ENCODE results near the gene METTL5.
"Not testable (repeated sequence)": the region's sequence is repeated elsewhere in the genome, so short reads cannot be mapped to it uniquely, and the experiment has no call there.

METTL5 gene

DNA sequence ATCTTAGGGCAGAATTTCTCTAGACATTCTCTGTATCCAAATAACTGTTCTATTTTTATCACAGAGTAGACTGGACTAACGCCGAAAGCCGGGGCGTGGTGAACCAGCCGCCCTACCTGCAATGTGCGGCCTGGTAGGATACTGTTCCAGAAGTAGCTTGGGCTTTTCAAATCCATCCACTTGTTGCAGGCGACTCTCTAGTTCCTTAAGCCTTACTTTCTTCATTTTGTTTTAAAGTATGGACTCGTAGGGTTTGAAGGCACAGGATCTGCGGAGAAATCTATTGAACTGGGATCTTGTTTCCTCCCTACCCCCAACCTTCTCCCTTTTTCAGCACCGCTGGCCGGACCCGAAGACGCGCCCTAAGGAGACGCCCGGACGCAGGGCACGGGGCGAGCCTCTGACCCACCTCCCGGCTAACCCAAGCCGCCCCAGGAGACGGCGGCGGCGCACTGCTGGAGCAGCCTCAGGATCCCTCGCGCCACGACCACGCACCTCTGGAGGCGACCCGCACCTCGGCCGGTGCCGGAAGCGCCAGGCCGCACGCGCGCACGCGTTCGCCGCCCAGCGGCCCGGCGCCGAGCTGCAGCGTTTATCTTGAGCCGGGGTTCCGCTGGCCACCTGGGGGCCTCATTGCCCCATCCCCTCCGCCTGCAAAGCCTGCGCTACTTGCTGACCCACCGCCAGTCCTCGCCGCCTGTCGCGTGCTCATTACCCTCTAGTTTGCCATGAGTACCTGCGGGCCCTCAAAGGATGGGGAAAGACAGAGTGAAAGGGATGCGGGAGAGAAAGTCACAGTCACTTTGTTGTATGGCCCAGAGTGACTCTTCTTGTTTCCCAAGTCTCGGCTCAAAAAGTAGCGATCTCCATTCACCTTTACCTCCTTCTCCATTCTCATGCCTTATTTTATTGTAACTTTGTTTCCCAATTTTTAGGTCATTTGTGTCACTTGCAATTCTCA lies at the start of gene METTL5:
Gene METTL5 (minus strand): TSS at position 533 of the 961 bp plus-strand sequence. CDS start 308 bp downstream, at position 225.
- peak; percentile 90 for DNase-seq (ENCODE audit: low spot score)

DNA sequence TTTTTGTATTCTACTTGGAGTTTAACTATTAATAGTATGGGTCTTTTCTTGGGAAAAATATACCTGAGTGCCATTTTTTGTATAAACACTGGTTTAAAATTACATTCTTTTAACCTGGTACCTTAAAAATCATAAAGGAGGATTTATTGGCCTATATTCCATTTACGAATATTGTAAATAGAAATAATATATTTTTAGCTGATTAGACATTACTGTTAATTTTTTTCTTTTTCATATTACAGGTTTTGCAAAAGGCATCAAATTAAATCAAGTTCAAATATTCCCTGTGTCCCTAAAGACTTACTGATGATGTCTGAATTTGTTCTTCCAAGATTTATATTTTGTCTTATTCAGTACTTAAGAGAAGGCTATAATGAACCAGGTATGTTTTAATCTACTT lies 47.3 kb upstream of the METTL5 start:
- DNase-seq (ENCODE audit: low spot score) = no peak

DNA sequence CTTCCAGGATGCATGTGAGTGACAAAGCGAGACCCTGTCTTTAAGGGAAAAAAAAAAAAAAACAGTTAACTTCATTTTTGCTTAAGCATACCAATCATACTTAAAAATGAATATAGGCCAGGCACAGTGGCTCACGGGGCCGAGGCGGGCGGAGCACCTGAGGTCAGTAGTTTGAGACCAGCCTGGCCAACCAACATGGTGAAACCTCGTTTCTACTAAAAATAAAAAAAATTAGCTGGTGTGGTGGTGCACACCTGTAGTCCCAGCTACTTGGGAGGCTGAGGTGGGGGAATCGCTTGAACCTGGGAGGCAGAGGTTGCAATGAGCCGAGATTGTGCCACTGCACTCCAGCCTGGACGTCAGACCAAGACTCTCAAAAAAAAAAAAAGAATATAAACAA lies 46.7 kb upstream of the METTL5 start:
- DNase-seq (ENCODE audit: low spot score) = not testable (repeated sequence)

- no peak for DNase-seq (ENCODE audit: low spot score)
Measured at GRCh38 chr2:169868951-169869350, 44.2 kb upstream of the METTL5 start.

- DNase-seq (ENCODE audit: low spot score) = no peak
Measured at GRCh38 chr2:169867579-169867978, 42.9 kb upstream of the METTL5 start.

- not testable (repeated sequence) for DNase-seq (ENCODE audit: low spot score)
Measured at GRCh38 chr2:169866230-169866629, 41.5 kb upstream of the METTL5 start.

DNA sequence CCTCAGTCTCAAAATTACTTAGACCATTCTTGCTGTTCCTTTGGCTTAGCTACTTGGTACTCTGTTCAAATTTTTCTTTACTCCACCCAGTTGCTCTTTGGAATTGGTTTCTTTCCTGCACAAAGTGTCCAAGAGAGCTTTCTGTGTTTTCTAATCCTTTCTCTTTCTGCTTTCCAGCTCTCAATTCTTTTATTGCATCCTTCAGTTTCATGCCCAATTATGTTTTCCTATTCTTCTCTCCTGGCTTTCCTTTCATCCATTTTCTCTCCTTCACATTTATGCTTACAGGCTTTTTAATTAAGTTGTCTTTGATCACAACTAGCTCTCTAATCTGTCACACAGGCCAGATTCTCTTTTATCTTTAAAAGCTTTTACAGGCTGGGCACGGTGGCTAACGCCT lies 40.8 kb upstream of the METTL5 start:
- no peak for DNase-seq (ENCODE audit: low spot score)

DNA sequence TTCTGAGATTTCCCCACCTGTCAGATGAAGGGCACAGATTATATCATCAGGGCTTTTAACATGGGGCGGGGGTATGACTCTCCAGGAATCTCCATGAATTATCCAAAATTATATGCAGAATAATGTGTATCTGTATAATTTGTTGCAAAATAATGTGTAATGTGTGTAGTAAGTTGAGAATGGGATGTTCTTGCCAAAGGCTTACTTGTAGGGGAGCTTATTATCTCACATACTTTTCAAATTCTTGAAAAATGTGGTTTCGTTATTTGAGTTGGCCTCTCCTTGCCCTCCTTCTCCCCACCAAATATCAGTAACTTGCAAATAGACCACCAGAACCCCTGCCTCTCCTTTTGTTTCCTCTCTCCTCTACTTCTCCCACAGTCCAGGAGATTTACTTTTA lies 38.1 kb upstream of the METTL5 start:
- DNase-seq (ENCODE audit: low spot score) = no peak

DNA sequence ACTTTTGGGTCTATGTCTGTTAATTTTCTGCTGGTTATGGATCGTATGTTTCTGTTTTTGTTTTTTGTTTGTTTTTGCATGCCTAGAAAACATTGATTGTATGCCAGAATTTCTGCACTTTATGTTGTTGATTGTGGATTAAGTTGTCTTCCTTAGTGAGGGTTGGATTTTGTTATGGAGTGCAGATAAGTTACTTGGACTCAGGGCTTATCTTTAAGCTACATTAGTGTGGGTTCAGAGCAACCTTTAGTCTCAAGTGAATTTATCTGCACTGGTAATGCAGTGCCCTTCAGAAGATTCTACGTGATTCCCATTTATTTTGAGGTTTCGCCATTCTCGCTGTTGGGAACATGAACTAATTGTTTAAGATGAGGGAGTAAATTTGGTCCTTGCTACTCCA lies 35.4 kb upstream of the METTL5 start:
- DNase-seq (ENCODE audit: low spot score) = no peak

- DNase-seq (ENCODE audit: low spot score) = no peak
Measured at GRCh38 chr2:169859423-169859822, 34.7 kb upstream of the METTL5 start.

GRCh38 chr2:169855281-169856258 lies 30.9 kb upstream of the METTL5 start:
- DNase-seq (ENCODE audit: low spot score) = not testable (repeated sequence)

- no peak for DNase-seq (ENCODE audit: low spot score)
Measured at GRCh38 chr2:169853041-169853668, 28.4 kb upstream of the METTL5 start.

DNA sequence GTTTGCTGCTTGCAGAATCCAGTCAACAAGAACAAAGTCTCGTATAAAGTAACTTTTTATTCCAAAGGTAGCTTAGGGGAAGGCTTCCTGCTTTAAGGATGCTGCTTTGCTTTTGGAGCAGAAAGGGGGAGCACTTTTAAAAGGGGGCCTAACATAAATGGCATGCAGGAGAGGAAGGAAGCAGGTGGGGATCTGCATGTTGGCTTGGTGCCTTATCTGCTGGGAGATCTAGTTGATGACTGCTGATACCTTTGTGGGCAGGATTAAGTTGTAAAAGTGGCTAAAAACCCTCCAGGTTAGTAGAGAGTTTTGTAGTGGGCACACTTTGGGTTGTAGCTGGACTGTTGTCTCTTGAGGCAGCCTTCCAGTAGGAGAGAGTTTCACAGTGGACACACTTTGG lies 25.0 kb upstream of the METTL5 start:
- no peak for DNase-seq (ENCODE audit: low spot score)

- not testable (repeated sequence) for DNase-seq (ENCODE audit: low spot score)
Measured at GRCh38 chr2:169848959-169849693, 24.4 kb upstream of the METTL5 start.

DNA sequence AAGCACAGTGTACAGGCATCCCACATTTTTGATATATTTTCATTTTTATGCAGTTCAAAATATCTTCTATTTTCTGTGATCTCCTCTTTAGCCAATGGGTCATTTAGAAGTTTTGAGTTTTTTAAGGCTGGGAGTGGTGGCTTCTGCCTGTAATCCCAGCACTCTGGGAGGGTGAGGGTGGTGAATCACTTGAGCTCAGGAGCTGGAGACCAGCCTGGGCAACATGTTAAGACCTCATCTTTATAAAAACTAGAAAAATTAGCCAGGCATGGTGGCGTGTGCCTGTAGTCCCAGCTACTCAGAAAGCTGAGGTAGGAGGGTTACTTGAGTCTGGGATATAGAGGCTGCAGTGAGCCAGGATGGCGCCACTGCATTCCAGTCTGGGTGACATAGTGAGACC lies 20.3 kb upstream of the METTL5 start:
- no peak for DNase-seq (ENCODE audit: low spot score)

DNA sequence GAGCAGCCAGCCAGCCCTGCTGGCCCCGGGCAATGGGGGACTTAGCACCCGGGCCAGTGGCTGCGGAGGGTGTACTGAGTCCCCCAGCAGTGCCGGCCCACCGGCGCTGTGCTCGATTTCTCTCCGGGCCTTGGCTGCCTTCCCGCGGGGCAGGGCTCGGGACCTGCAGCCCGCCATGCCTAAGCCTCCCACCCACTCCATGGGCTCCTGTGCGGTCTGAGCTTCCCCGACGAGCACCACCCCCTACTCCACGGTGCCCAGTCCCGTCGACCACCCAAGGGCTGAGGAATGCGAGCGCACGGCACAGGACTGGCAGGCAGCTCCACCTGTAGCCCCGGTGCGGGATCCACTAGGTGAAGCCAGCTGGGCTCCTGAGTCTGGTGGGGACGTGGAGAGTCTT lies 16.9 kb upstream of the METTL5 start:
- not testable (repeated sequence) for DNase-seq (ENCODE audit: low spot score)

DNA sequence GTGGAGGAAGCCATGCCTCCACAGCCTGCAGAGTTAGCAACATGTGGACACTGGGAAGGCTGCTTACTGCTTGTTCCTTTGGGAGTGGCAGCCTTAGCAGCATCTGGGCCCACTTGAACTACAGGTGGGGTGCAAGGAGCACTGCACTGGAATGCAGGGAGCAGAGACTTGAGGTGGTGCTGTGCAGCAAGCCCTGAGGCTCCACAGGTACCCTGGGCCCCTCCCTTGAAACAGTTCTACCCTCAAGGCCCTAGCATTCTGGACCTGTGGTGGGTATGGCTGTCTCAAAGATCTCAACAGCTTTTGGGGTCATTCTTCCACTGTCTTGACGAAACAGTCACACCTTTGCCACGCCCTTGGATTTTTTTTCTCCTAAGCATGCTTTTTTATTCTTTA lies 16.0 kb upstream of the METTL5 start:
- DNase-seq (ENCODE audit: low spot score) = no peak

DNA sequence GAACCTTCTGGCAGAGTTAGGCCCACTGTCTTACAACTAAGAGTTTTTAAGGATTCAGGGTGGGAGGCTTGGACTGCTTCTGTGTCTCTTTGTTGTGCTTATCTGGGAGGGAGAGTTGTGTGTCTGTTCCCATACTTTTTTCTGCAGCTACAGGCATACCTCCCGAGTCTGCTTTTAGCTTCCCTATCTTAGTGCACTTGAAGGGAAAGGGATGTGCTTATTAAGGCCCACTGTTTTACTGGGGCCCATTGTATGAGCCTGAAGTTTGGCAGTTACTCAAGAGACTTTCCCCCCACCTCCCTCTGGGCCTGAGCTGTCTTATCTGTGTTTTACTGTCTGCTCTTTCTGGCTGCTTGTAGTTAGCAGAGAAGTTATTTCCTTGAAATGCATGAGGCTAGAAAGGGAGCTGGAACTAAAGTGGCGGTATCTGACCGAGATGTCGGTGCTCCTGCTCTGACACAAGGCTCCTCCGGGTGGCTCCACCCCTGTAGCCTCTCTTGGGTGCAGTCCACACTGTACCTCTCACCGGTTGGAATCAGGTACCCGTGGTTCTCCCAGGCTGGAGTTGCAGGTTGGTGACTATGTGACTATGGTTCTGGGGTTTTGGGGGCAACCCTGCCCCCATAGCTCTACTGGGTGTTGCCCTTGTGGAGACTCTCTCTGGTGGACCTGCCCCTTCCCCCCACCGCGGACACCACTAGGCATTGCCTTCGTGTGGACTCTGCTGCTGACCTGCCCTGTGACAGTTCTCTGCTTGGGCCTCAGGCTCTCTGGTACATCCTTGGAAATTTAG lies 15.4 kb upstream of the METTL5 start:
- no peak for DNase-seq (ENCODE audit: low spot score)

- no peak for DNase-seq (ENCODE audit: low spot score)
Measured at GRCh38 chr2:169838743-169839489, 14.2 kb upstream of the METTL5 start.

- no peak for DNase-seq (ENCODE audit: low spot score)
Measured at GRCh38 chr2:169834401-169834800, 9.7 kb upstream of the METTL5 start.
